ENCODE measurements around the gene ARPC2.
A peak's percentile ranks its signal among the peaks of the same experiment; 100 is the strongest.

Gene ARPC2

DNA sequence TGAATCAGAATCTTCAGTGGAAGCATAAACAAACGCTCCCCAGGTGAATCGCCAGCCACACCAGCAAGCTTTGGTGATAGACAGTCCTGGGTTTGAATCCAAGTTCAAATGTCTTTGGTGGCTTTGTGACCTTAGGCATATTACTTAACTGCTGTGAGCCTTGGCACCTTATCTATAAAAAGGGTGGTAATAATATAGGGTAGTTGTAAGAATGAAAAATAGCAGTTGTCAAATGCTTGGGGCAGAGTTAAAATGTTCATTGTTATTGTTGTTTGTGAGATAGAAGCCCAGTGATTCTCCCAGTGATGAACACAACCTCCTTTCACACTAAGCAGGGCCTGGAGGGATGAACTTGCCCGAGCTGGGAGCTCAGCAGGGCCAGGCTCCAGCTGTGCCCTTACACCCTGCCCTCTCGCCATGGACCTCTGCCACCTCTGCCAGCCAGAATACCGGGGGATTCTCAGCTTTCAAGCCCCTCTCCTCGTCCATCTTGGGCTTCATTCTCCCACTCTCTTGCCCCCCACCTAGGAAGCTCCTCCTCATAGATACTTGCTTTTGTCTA lies 81.4 kb downstream of the ARPC2 start:
- Histone ChIP-seq H3K27ac (peak overlapping the region; percentile 67 to 99), H3K4me1 (peaks cover 0 to 54% (median 29%) of the 10 kb centered on the region in 4 donors), H3K4me3 (no peak overlapping the region), H3K9me3 (no peaks in the 10 kb centered on the region), H3K27me3 (no peaks in the 10 kb centered on the region), H3K36me3 (no peaks in the 10 kb centered on the region)
- TF ChIP-seq, protein P1, sequence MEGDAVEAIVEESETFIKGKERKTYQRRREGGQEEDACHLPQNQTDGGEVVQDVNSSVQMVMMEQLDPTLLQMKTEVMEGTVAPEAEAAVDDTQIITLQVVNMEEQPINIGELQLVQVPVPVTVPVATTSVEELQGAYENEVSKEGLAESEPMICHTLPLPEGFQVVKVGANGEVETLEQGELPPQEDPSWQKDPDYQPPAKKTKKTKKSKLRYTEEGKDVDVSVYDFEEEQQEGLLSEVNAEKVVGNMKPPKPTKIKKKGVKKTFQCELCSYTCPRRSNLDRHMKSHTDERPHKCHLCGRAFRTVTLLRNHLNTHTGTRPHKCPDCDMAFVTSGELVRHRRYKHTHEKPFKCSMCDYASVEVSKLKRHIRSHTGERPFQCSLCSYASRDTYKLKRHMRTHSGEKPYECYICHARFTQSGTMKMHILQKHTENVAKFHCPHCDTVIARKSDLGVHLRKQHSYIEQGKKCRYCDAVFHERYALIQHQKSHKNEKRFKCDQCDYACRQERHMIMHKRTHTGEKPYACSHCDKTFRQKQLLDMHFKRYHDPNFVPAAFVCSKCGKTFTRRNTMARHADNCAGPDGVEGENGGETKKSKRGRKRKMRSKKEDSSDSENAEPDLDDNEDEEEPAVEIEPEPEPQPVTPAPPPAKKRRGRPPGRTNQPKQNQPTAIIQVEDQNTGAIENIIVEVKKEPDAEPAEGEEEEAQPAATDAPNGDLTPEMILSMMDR (IDR thresholded peaks at IDR 0.05), result no peak
- DNase-seq, result no peak
- intact Hi-C loops (cut with DNase I; ENCODE audit: low total_unique reads), result loop anchor here (2.0 kb wide), 1 partner anchor 58 kb away; the partner anchor contains the start of gene CATIP

DNA sequence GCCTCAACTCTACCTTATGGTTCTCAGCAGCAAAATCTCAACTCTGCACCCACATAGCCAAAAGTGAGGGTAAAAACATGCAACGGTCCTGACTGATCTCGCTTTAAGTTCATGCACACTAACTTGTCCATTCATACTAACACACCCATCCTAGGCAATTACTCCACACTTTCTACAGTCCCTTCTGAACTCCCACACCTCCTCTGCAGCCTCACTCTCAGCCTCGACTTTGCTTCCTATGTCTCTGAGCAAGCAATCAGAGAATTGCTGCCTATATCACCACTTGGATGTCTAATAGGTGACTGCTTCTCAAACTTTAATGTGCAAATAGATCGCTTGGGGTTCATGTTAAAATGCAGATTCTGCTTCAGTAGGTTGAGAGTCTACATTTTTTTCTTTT lies 83.2 kb downstream of the ARPC2 start:
- Histone ChIP-seq H3K27ac (no peak overlapping the region), H3K4me3 (no peak overlapping the region), H3K27me3 (no peaks in the 10 kb centered on the region), H3K9me3 (no peaks in the 10 kb centered on the region), H3K36me3 (no peaks in the 10 kb centered on the region), H3K4me1 (peaks cover 0 to 38% (median 16%) of the 10 kb centered on the region in 4 donors)
- TF ChIP-seq, protein P1 (IDR thresholded peaks at IDR 0.05), result no peak
- DNase-seq, result no peak
- intact Hi-C loops (cut with DNase I; ENCODE audit: low total_unique reads), result loop anchor here (5.0 kb wide), 1 partner anchor 167 kb away; no protein-coding TSS in a partner anchor

DNA sequence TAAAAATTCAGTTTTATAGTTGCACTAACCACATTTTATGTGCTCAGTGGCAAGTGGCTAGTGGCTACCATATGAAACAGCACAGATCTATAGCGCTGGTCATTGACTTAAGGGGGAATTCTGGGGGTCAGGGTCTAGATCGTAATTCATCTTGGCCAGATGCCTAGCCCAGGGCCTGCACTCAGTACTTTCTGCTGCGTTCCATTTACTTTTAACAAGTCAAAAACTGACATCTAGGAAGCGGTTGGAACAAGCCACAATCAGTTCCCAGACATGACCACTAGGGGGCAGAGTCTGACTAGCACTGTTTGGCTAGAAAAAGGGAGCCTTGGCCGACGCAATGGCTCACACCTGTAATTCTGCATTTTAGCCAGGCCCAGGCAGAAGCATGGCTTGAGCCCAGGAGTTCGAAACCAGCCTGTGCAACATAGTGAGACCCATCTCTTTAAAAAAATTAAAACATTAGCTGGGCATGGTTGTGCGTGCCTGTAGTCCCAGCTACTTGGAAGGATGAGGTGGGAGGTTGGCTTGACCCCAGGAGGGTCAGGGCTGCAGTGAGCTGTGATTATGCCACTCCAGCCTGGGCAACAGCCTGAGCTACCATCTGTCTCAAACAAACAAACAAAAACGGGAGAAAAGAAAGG lies 84.3 kb downstream of the ARPC2 start:
- H3K27ac ChIP-seq, result no peak overlapping the region

More for the DNA sequence above, 84.3 kb downstream of the ARPC2 start:
- peak; percentile 87 to 88 for DNase-seq
- Histone ChIP-seq H3K9me3 (no peaks in the 10 kb centered on the region), H3K36me3 (no peaks in the 10 kb centered on the region), H3K4me3 (no peak overlapping the region), H3K4me1 (peaks cover 0 to 26% (median 9%) of the 10 kb centered on the region in 4 donors), H3K27me3 (no peaks in the 10 kb centered on the region)
- TF ChIP-seq, protein P1 (IDR thresholded peaks at IDR 0.05), result peak; percentile 96 to 97
- intact Hi-C loops (cut with DNase I; ENCODE audit: low total_unique reads), result loop anchor here (5.0 kb wide), 1 partner anchor 166 kb away; no protein-coding TSS in a partner anchor

All from tibial artery (tissue), 4 donors.